HUES6 (cell line): ENCODE measurements around the gene SLC1A4.
"Not testable (repeated sequence)": the region's sequence is repeated elsewhere in the genome, so short reads cannot be mapped to it uniquely, and the experiment has no call there.

Source experiments
- H3K27ac ChIP-seq: 2 replicates; pipeline ENCODE4 v1.7.0; 2013; ENCODE audit warnings: low read depth, mild to moderate bottlenecking, low read length, inconsistent platforms
- H3K27me3 ChIP-seq: 2 replicates; pipeline ENCODE4 v1.6.1; 2013; ENCODE audit warnings: low read length; ENCODE audit not compliant: control insufficient read depth, insufficient read depth
- H3K36me3 ChIP-seq: 2 replicates; pipeline ENCODE4 v1.6.1; 2013; ENCODE audit warnings: low read length; ENCODE audit not compliant: control insufficient read depth, insufficient read depth
- H3K4me1 ChIP-seq: 2 replicates; pipeline ENCODE4 v1.6.1; 2013; ENCODE audit warnings: low read length; ENCODE audit not compliant: control insufficient read depth, insufficient read depth
- H3K4me3 ChIP-seq: 2 replicates; pipeline ENCODE4 v1.5.1; 2013; ENCODE audit warnings: low read depth, low read length
- H3K9ac ChIP-seq: one replicate; pipeline ENCODE4 v1.6.1; 2013; ENCODE audit warnings: mild to moderate bottlenecking, low read length
- H3K9me3 ChIP-seq: 2 replicates; pipeline ENCODE4 v1.6.1; 2013; ENCODE audit warnings: low read depth, low read length; ENCODE audit not compliant: control insufficient read depth, insufficient read depth

Gene SLC1A4

DNA sequence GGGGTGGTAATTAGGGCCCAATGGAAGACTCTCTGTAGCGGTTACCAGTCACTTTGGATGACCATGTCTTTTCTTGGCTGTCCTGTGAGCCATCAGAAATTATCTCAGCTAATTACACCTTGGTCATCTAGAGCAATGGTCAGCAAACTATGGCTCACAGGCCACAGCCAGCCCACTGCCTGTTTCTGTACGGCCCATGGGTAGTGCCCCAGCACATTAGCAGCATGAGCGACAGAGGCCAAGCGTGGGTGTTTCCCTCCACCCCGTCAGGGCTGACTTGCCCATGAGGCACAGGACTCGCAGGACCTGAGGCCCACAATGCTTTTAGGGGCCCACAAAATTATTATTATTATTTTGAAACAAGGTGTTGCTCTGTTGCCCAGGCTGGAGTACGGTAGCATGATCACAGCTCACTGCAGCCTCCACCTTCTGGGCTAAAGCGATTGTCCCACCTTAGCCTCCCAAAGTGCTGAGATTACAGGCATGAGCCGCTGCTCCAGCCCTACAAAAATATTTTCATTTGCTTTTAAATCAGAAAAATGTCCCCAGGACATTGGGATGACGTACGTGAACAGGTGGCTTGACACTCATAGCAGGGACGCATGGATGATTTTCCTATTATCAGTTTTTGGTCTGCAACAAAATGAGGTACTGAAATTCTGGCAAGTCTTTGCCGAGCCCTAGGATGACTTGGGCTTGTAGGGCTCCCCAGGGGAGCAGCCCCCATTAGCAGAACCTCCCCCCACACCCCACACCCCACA lies 37.7 kb downstream of the SLC1A4 start:
- Histone ChIP-seq H3K27ac (no peak overlapping the region), H3K4me3 (no peak overlapping the region), H3K9me3 (no peaks in the 10 kb centered on the region), H3K27me3 (no peaks in the 10 kb centered on the region), H3K36me3 (no peaks in the 10 kb centered on the region), H3K9ac (no peak overlapping the region), H3K4me1 (peaks cover 15% of the 10 kb centered on the region)

DNA sequence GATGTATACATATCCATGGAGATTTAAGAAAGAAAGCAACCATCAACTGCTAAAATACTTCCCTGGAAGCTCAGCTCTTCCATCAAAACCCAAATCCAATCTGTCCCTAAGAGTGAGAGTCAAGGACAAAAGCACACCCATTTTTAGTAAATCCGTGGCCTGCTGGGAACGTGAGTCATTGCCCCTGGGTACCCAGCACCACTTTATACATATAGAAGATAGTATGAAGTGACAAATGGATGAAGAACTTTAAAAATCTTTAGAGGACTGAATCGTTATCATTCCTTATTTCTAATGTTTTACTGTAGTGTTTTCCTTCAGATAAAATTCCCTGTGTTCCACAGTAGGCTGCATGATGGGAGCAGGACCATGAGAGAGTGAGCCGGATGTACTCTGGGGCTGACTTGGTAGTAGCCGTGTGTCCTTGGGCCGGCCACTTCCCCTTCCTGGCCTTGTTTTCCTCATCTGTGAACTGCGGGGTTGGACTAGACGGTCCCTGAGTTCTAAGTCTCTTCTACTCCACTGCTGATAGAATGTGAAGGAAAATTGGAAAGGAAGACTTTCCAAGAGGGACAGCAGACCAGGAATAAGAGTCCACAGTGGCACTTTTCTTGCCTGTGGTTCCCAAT lies 38.5 kb downstream of the SLC1A4 start:
- H3K9me3 ChIP-seq = no peaks in the 10 kb centered on the region
- H3K27me3 ChIP-seq = no peaks in the 10 kb centered on the region
- peaks cover 23% of the 10 kb centered on the region for H3K4me1 ChIP-seq
- H3K9ac ChIP-seq = no peak overlapping the region
- H3K36me3 ChIP-seq = no peaks in the 10 kb centered on the region
- H3K27ac ChIP-seq = no peak overlapping the region
- no peak overlapping the region for H3K4me3 ChIP-seq

DNA sequence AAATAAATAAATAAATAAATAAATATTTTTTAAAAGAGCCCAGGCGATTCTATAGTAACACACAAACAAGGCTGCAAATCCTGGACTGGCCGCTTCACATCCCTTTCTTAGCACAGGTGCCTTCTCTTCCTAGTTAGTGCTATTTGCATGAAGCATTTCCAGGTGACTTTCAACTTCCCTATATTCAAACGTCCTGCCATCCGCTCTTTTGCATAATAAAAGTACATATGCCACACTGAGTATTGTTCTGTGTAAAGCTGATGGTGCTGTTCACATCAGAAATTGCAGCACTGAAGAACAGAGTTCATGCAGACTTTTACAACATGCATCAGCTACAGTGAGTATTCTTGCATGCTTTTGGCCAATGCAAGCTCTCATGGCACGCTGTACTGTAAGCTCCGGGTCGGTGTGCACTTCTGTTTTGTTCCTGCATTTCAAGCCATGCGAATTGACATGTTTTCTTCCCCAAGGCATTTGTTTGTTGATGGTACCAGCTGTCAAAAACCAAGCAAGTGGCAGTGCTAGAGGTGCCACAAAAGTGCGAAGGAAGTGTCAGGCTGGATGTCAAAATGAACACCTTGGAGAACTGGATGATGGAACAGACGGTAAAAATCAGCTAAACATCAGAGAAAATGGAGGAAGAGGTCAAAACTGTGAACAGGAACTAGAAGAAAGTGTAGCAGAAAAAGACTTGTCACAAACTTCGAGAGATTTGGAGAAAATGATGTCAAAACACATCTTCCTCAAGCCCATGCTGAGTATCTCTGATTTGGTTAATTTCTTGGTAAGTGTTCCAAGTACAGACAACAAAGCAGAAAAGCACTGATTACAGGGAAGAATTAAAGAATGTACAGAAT lies 41.5 kb downstream of the SLC1A4 start:
- Histone ChIP-seq H3K4me1 (peaks cover 23% of the 10 kb centered on the region), H3K9ac (no peak overlapping the region), H3K27ac (no peak overlapping the region)

DNA sequence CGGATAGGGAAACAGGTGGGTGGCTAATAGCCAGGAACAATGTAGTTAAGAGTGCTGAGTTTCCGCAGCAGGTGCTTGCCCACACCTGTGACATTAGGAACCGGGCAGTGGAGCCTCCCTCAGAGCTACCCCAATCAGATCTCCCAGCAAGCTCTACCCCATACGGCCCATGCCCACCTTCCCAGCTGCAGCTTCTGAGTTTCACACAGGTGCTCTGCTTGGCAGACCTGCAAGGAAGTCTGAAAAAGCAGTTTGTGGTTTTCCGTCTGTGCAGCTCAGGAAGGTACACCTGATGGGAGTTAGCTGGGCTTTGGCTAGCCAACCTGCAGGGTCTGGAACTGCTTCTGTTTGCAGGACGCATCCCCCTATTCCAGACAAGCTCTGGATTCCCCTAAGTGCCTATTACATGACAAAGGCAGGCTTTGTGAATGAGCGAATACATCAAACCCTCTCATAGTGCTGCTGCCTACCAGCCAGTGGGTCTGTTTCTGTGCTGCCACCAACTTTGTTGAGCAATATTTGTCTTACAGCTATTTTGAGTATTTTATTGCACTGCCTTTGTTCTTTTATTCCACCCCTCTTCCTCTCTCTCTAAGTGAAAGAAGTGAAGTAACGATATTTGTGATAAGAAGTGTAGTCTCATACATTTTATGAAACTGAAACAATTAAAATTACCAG lies 42.3 kb downstream of the SLC1A4 start:
- Histone ChIP-seq H3K36me3 (no peaks in the 10 kb centered on the region; the same call in 1 of the 2 replicates), H3K4me1 (peaks cover 23% of the 10 kb centered on the region), H3K4me3 (no peak overlapping the region), H3K9me3 (no peaks in the 10 kb centered on the region), H3K9ac (no peak overlapping the region), H3K27ac (no peak overlapping the region), H3K27me3 (no peaks in the 10 kb centered on the region)

More for the DNA sequence above, 41.5 kb downstream of the SLC1A4 start:
- Histone ChIP-seq H3K36me3 (no peaks in the 10 kb centered on the region; the same call in 1 of the 2 replicates), H3K27me3 (no peaks in the 10 kb centered on the region), H3K9me3 (no peaks in the 10 kb centered on the region), H3K4me3 (no peak overlapping the region)

DNA sequence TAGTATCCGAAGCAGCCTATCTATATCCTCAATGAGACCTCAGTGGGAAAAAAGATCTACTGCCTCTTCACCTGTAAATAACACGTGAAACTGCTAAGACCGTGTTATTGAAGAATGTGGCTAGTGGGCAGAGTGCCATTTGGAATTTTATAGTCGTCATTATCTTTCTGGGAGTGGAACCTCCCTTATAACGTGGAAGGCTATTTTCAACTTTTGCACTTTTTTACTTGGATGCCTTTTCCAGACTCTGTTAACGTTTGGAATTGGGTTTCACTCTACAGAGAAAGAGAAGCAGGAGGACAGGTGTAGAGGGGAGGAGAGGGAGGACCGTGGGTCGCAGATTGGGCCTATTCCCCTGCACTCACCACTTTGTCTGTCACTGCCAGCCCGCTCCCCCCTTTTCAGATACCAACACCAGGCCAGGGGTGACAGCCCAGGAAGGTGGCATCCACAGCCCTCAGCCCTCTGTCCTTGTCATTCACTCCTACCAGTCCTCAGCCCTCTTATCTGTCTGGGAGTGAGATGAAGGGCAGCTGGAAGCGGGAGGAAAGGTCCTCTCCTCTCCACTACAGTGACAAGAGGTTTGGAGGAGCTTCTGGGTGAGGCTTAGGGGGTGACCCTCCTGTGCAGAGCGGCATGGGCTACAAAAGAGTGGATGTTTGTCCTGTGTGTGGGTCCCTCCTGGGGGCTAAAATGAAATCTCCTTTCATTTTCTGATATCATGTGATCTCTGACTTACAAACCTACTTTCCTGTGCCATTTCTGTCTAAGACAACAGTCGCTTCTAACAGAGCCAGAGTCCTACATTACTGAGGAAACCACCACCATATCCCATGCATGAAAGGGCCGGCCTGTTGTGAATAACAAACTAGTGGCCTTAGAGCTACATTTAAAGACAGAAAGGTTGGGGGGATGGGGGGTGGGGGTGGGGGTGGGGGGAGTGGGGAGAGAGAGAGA lies 43.1 kb downstream of the SLC1A4 start:
- H3K27ac ChIP-seq = no peak overlapping the region
- no peaks in the 10 kb centered on the region for H3K27me3 ChIP-seq
- H3K4me3 ChIP-seq = no peak overlapping the region
- H3K36me3 ChIP-seq = no peaks in the 10 kb centered on the region; the same call in 1 of the 2 replicates
- peaks cover 23% of the 10 kb centered on the region for H3K4me1 ChIP-seq
- no peaks in the 10 kb centered on the region for H3K9me3 ChIP-seq
- no peak overlapping the region for H3K9ac ChIP-seq

DNA sequence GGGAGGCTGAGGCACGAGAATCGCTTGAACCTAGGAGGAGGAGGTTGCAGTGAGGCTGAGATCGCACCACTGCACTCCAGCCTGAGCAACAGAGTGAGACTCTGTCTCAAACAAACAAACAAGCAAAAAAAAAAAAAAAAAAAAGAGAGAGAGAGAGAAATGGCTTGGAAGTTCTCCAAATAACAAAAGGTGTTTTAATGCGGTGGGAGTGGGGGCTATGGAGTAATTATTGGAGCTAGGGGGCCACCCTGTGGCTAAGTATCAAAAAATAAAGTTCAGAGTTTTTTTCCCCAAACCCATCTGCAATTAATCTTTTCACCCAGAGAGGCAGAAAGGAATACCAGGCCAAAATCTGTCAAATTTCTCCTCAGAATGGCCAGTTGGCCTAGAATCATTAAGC lies 44.0 kb downstream of the SLC1A4 start:
- H3K27ac ChIP-seq = no peak overlapping the region
- no peak overlapping the region for H3K4me3 ChIP-seq
- H3K27me3 ChIP-seq = no peaks in the 10 kb centered on the region
- H3K36me3 ChIP-seq = peaks cover 5% of the 10 kb centered on the region; the same call in 1 of the 2 replicates
- no peak overlapping the region for H3K9ac ChIP-seq
- H3K4me1 ChIP-seq = peaks cover 23% of the 10 kb centered on the region
- H3K9me3 ChIP-seq = no peaks in the 10 kb centered on the region

DNA sequence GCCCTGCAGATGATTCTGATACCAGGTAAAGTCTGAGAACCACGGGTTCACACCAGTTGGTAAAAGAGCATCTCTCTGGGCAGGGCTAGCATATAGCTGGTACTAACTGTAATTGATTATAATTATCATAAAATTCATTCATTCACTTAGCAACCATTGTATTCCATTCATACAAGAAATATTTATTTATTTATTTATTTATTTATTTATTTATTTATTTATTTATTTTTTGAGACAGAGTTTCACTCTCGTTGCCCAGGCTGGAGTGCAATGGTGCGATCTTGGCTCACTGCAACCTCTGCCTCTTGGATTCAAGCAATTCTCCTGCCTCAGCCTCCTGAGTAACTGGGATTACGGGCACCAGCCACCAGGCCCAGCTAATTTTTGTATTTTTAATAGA lies 44.5 kb downstream of the SLC1A4 start:
- not testable (repeated sequence) for H3K27me3 ChIP-seq, H3K4me3 ChIP-seq, H3K9ac ChIP-seq, H3K27ac ChIP-seq, H3K9me3 ChIP-seq
- peaks cover 10% of the 10 kb centered on the region; the same call in 1 of the 2 replicates for H3K36me3 ChIP-seq
- peaks cover 23% of the 10 kb centered on the region for H3K4me1 ChIP-seq

DNA sequence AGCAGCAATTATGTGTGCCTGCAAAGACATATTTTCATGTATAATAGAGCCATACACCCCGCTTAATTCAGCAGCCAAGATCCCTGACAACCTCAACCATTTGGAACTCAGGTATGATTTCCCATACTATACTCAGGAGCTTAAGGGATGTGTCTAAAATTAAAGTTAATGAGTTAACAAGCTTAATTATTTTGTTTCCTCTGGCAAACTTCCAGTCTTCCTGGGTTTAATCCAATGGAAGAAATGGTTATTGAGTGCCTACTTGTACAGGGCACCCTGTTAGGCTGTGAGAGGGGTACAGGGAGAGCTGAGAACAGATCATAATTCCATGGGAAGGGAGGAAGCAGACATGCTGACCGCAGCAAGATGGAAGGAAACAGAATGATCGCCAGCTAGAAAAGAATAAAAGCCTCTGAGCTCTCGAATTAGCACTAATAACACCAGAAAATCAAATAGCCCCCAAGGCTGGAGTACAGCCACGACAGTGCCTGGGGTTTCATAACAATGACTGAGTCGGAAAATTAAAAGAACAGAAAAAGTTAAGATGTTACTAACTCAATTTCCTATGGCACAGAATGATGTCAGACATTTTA lies 46.2 kb downstream of the SLC1A4 start:
- no peaks in the 10 kb centered on the region for H3K27me3 ChIP-seq
- H3K9me3 ChIP-seq = no peaks in the 10 kb centered on the region
- peaks cover 12% of the 10 kb centered on the region; the same call in 1 of the 2 replicates for H3K36me3 ChIP-seq
- no peak overlapping the region for H3K4me3 ChIP-seq
- peaks cover 22% of the 10 kb centered on the region for H3K4me1 ChIP-seq
- H3K27ac ChIP-seq = no peak overlapping the region
- no peak overlapping the region for H3K9ac ChIP-seq

DNA sequence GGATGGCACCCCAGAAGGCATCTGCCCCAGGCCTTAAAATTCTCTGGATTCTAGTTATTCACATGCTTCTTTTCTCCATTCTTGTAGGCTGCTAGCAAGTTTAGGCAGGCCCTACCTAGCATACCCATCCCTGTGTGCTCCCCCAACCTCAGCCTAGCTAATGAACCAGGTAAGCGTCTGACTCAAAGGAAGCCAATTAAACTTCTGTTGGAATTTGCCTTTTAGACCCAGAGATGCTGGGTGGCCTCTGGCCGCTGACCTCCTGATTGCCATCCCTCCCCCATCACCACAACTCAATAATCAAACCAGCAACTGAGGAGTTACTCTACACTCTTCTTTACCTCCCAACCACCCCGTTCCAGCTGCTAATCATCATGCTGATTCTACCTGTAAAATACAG lies 48.0 kb downstream of the SLC1A4 start:
- Histone ChIP-seq H3K36me3 (peaks cover 12% of the 10 kb centered on the region; the same call in 1 of the 2 replicates), H3K27me3 (no peaks in the 10 kb centered on the region), H3K4me3 (no peak overlapping the region), H3K9me3 (no peaks in the 10 kb centered on the region), H3K4me1 (peaks cover 4% of the 10 kb centered on the region), H3K9ac (no peak overlapping the region), H3K27ac (no peak overlapping the region)
